CD14-positive monocyte (primary cell): ENCODE measurements around the gene NXPH4. TPM values are rescaled to one million over a fixed set of nuclear protein-coding genes. Genes with fewer than 3 reads are reported as not detected.

Source experiments
- DNase-seq, 3 donors: peaks; one replicate each; pipeline ENCODE4 v3.0.0-alpha.2; 2011 to 2022
- H2AFZ ChIP-seq: 2 replicates; pipeline ENCODE4 v1.6.0; 2012; ENCODE audit warnings: mild to moderate bottlenecking, low read depth, low read length, inconsistent platforms; ENCODE audit not compliant: insufficient read depth, poor library complexity, severe bottlenecking
- H3K27ac ChIP-seq, 2 donors: 1 replicate in 1 of 2; 2 replicates in 1 of 2; pipeline ENCODE4 v1.5.1; 2012 to 2013; ENCODE audit warnings: low read length in 2 of 2, control low read depth in 1 of 2, inconsistent platforms in 1 of 2, low read depth in 1 of 2, mild to moderate bottlenecking in 1 of 2
- H3K27me3 ChIP-seq, 2 donors: one replicate each; pipeline versions ENCODE4 v1.6.0 to v1.6.1; 2011 to 2013; ENCODE audit warnings: low read length in 2 of 2; ENCODE audit not compliant: control insufficient read depth in 2 of 2, insufficient read depth in 2 of 2
- H3K36me3 ChIP-seq, 2 donors: replicated peaks in 1 of 2; 1 replicate in 1 of 2; 2 replicates in 1 of 2; pipeline versions ENCODE4 v1.5.1 to v1.6.1; 2012 to 2013; ENCODE audit warnings: low read length in 2 of 2, control low read depth in 1 of 2, inconsistent platforms in 1 of 2, mild to moderate bottlenecking in 1 of 2; ENCODE audit not compliant: insufficient read depth in 2 of 2, control insufficient read depth in 1 of 2
- H3K4me1 ChIP-seq, 2 donors: 1 replicate in 1 of 2; 2 replicates in 1 of 2; pipeline versions ENCODE4 v1.5.1 to v1.6.1; 2012 to 2013; ENCODE audit warnings: low read length in 2 of 2, control low read depth in 1 of 2, inconsistent platforms in 1 of 2, mild to moderate bottlenecking in 1 of 2, moderate library complexity in 1 of 2; ENCODE audit not compliant: insufficient read depth in 2 of 2, control insufficient read depth in 1 of 2
- H3K4me2 ChIP-seq: replicated peaks from 2 replicates; pipeline ENCODE3; 2012; ENCODE audit warnings: low read length, moderate library complexity, mild to moderate bottlenecking; ENCODE audit not compliant: poor library complexity, severe bottlenecking; ENCODE audit errors: extremely low read depth
- H3K4me3 ChIP-seq, 3 experiments: fragments of 200-600 bp in 1 of 3; sonication (generic) in 1 of 3; replicated peaks in 1 of 3; 1 replicate in 2 of 3; 2 replicates in 1 of 3; pipeline ENCODE4 v1.5.1; 2011 to 2013; ENCODE audit warnings: low read length in 3 of 3, mild to moderate bottlenecking in 3 of 3, control low read depth in 2 of 3, low read depth in 2 of 3, inconsistent platforms in 1 of 3, moderate library complexity in 1 of 3
- H3K79me2 ChIP-seq: 2 replicates; pipeline ENCODE4 v1.6.0; 2012; ENCODE audit warnings: mild to moderate bottlenecking, control low read depth, inconsistent platforms, low read length, moderate library complexity; ENCODE audit not compliant: insufficient read depth
- H3K9ac ChIP-seq: 2 replicates; pipeline ENCODE4 v1.6.0; 2017; ENCODE audit warnings: low read length, mild to moderate bottlenecking; ENCODE audit not compliant: insufficient read depth, poor library complexity, severe bottlenecking
- H3K9me3 ChIP-seq, 2 donors: replicated peaks in 1 of 2; 1 replicate in 1 of 2; 2 replicates in 1 of 2; pipeline versions ENCODE4 v1.5.1 to v1.6.1; 2012 to 2013; ENCODE audit warnings: low read length in 2 of 2, control low read depth in 1 of 2; ENCODE audit not compliant: control insufficient read depth in 1 of 2, insufficient read depth in 1 of 2
- H4K20me1 ChIP-seq: 2 replicates; pipeline ENCODE4 v1.6.0; 2012; ENCODE audit warnings: mild to moderate bottlenecking, low read length, control low read depth, moderate library complexity; ENCODE audit not compliant: insufficient read depth
- H3K27ac Mint-ChIP-seq, 7 donors: one replicate each; pipeline ENCODE4 v1.8.0; 2020; ENCODE audit warnings: mild to moderate bottlenecking in 7 of 7, mixed read lengths in 7 of 7, moderate library complexity in 6 of 7, inconsistent platforms in 2 of 7
- H3K27me3 Mint-ChIP-seq, 3 donors: one replicate each; pipeline ENCODE4 v1.8.0; 2021 to 2022; ENCODE audit warnings: low read depth in 3 of 3, mild to moderate bottlenecking in 3 of 3, mixed read lengths in 3 of 3, moderate library complexity in 3 of 3, inconsistent platforms in 1 of 3
- H3K36me3 Mint-ChIP-seq, 2 donors: one replicate each; pipeline ENCODE4 v1.8.0; 2020; ENCODE audit warnings: mixed read lengths in 2 of 2, inconsistent platforms in 1 of 2, mild to moderate bottlenecking in 1 of 2
- H3K4me1 Mint-ChIP-seq: one replicate; pipeline ENCODE4 v1.8.0; 2020; ENCODE audit warnings: mild to moderate bottlenecking, mixed read lengths
- H3K4me3 Mint-ChIP-seq, 2 donors: one replicate each; pipeline ENCODE4 v1.8.0; 2020; ENCODE audit warnings: mild to moderate bottlenecking in 2 of 2, mixed read lengths in 2 of 2, moderate library complexity in 1 of 2
- H3K9me3 Mint-ChIP-seq, 7 donors: one replicate each; pipeline ENCODE4 v1.8.0; 2020 to 2022; ENCODE audit warnings: mixed read lengths in 7 of 7, mild to moderate bottlenecking in 6 of 7, moderate library complexity in 6 of 7, inconsistent platforms in 2 of 7
- CTCF ChIP-seq: fragments of 200-600 bp; IDR thresholded peaks from one replicate; pipeline ENCODE4 v1.8.0; 2022; ENCODE audit warnings: antibody characterized with exemption, mild to moderate bottlenecking
- WGBS: methylation state at CpG from one replicate; pipeline ENCODE4 v1.1.5; 2013; ENCODE audit warnings: missing lambda C conversion rate; ENCODE audit not compliant: insufficient coverage; 5-methylcytosine and 5-hydroxymethylcytosine counted together
- intact Hi-C, 2 donors: fragments of 100-400 bp; cut with micrococcal nuclease; formaldehyde crosslinking; loops; one replicate each; pipeline versions ENCODE4 v1.15.0 to v1.15.1; 2023
- polyA plus RNA-seq, 3 donors: library from polyadenylated mRNA; depleted of rRNA in 1 of 3; unstranded in 2 of 3; stranded (reverse) in 1 of 3; fragments of 300-500 nt in 2 of 3; fragments of >200 nt in 1 of 3; fragmentation: Illumina TruSeq in 2 of 3; gene quantifications; 1 replicate in 2 of 3; 2 replicates in 1 of 3; pipeline ENCODE4 v1.2.3, GENCODE V29; 2012 to 2021

Gene NXPH4
- polyA plus RNA-seq, 3 donors = not detected

- H3K4me3 ChIP-seq = no peak overlapping the region
- H3K79me2 ChIP-seq = no peaks in the 10 kb centered on the region
- intact Hi-C loops = no loop called here
- no peak overlapping the region for H3K27ac ChIP-seq
- Mint-ChIP-seq H3K4me3 (no peak overlapping the region), H3K27ac (peak overlapping the region in 2 of 7 donors; percentile 70 to 77), H3K27me3 (peaks cover 0 to 6% (median 3%) of the 10 kb centered on the region in 3 donors), H3K9me3 (peaks cover 0 to 4% (median 0%) of the 10 kb centered on the region in 7 donors), H3K36me3 (peaks cover 91 to 97% of the 10 kb centered on the region in 2 donors), H3K4me1 (peaks cover 29% of the 10 kb centered on the region)
- H3K27me3 ChIP-seq = no peaks in the 10 kb centered on the region
- H3K4me1 ChIP-seq = peaks cover 3 to 13% of the 10 kb centered on the region in 2 donors
- no peak overlapping the region for H2AFZ ChIP-seq
- no peak overlapping the region for H3K4me2 ChIP-seq
- DNase-seq = no peak
- peaks cover 90% of the 10 kb centered on the region for H4K20me1 ChIP-seq
- H3K9me3 ChIP-seq = no peaks in the 10 kb centered on the region
- no peak for TF ChIP-seq CTCF
- H3K36me3 ChIP-seq = peaks cover 90 to 98% of the 10 kb centered on the region in 2 donors
- WGBS = 90% methylated on average over 9 of the region's 10 CpGs
- no peak overlapping the region for H3K9ac ChIP-seq
Measured at GRCh38 chr12:57168058-57168457, 48.5 kb upstream of the NXPH4 start.

GRCh38 chr12:57169046-57169795 is 47.4 kb upstream of the NXPH4 start:
- intact Hi-C loops = no loop called here
- no peak overlapping the region for H3K4me3 ChIP-seq
- TF ChIP-seq CTCF = no peak

More at GRCh38 chr12:57169046-57169795, 47.4 kb upstream of the NXPH4 start:
- Histone ChIP-seq H3K4me2 (no peak overlapping the region), H3K4me1 (peaks cover 0 to 11% of the 10 kb centered on the region in 2 donors), H4K20me1 (peaks cover 97% of the 10 kb centered on the region), H3K27ac (no peak overlapping the region), H3K27me3 (no peaks in the 10 kb centered on the region), H3K36me3 (peaks cover 93 to 98% of the 10 kb centered on the region in 2 donors), H3K9ac (no peak overlapping the region), H3K9me3 (no peaks in the 10 kb centered on the region), H2AFZ (no peak overlapping the region), H3K79me2 (no peaks in the 10 kb centered on the region)
- H3K36me3 Mint-ChIP-seq = peaks cover 95 to 100% of the 10 kb centered on the region in 2 donors
- peaks cover 0 to 4% (median 0%) of the 10 kb centered on the region in 7 donors for H3K9me3 Mint-ChIP-seq
- peaks cover 27% of the 10 kb centered on the region for H3K4me1 Mint-ChIP-seq
- 95% methylated on average over 14 of the region's 23 CpGs for WGBS
- no peak for DNase-seq
- peaks cover under 1 to 6% (median 4%) of the 10 kb centered on the region in 3 donors for H3K27me3 Mint-ChIP-seq
- H3K4me3 Mint-ChIP-seq = no peak overlapping the region
- peak overlapping the region in 1 of 7 donors; percentile 31 for H3K27ac Mint-ChIP-seq
